T-helper 2 cell treated with Interferon-gamma antibody and Interleukin-4, amounts not matched to agents 100 ng/mL and 5 ng/mL, for 36 hours (primary cell): ENCODE results near the gene CEL. TPM values are rescaled to one million over a fixed set of nuclear protein-coding genes. Genes with fewer than 3 reads are reported as not detected.

ENCODE experiments used
- intact Hi-C: fragments of 100-400 bp; cut with micrococcal nuclease; formaldehyde crosslinking; loops from one replicate; pipeline ENCODE4 v1.15.1; 2023
- total RNA-seq: library from RNA; stranded (reverse); gene quantifications from 2 replicates; pipeline ENCODE4 v1.2.3, GENCODE V29; 2022

The CEL gene
- total RNA-seq, 1 donor from 2014 or later, result 2.5 TPM

DNA sequence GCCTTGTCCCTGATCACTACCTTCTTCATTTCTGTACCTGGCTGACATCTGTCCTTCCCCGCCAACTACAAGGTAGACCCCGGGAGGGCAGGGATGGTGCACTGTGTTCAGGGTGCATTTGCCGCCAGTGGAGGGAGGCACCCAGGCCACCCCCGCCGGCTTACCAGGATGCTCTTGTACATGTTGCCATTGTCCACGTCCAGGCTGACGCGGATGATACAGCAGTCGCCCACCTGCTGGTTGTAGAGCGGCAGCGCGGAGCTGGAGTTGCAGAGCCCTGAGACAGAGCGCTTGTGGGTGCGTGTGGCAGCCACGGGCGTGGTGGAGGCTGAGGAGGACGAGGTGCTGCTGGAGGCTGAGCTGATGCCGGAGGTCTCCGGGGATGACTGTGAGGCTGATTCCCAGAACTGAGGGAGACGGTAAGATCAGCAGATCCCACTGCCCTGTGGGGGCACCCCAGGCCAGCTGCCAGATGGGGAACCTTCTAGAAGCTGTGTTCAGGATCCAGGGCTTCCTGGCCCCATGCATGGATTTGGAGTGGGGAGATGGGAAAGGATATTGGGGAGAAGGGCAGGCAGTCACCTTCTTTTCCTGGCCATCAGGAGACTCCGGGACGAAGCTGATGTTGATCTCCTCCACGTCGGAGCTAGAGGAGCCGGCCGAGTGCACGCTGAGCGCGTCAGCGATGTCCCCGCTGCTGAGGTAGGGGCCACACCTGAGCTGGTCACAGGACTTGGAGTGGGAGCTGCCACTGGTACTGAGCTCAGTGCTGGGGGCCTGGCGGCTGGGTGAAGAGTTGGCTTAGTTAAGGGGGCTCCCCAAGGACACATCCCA, 39.8 kb downstream of the CEL start:
- intact Hi-C loops, result no loop called here

DNA sequence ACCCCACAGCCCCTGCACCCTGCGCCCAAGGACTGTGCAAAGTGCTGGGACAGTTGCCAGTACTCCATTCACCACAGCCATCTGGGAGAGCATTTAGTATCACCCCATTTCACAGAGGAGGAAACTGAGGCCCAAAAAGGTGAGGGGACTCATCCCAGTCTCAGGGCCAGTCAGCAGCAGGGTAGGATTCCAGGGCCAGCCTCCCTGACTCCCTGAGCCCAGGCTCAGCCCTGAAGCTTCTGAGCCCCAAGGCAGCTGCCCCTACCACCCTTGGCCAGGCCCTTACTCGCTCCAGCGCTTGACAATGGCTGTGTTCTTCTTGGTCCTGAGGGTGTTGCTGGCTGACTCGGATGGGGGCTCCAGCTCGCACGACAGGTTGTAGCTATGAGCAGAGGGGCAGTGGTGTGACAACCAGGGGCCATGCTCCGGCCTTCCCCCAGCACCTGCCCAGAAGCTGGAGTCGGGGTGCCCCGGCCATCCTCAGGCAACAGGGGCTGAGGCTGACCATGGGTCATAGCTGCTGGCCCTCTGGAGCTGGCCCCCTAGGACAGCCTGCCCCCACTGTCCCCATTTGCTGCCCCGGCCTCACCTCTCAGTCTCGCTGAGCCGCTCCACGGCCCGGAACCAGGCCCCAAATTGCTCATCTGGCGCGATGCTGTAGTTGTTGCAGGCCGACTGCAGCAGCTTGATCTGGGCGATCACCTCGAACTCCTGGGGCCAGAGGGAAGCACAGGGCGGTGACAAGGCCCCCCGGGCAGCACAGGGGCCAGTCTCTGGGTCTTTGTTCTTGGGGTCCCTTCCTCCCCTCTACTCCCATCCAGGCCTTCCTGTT, 40.6 kb downstream of the CEL start:
- intact Hi-C loops, result loop anchor here (1.0 kb wide), 1 partner anchor 42 kb away; no protein-coding TSS in a partner anchor

DNA sequence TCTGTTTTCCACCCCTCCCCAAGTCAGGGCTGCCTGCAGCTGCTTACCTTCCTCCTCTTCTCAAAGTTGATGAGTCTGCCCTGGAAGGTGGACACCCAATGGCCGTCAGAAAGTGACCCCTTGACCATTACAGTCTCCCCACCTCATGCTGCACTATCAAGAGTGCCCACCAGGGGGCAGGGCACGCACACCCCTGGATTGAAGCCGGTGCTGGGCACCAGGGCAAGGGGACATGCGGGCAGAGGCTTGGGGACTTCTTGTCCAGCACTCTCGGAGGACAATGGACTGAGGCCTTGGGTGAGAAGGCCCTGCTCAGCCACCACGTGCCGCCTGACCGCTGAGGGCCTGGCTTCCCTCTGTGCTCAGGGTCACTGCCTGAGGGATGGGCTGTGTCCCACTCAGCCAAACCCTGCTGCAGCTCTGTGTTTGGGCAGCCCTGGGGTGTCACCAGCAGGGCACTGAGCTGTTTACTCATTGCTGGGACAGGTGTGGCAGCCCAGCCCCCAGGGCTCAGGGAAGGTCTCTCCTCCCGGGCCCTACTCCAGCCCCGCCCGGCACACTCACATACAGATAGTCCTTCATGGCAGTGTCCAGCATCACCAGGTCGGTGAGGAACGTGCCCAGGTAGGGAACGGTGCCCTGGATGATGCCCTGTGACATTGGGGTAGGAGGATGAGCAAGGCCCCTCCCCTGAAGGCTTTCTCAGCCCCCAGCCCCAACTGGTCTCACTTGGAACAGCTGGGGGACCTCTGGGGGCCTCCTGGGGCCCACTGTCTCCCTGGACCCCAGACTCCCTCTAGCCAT, 41.6 kb downstream of the CEL start:
- intact Hi-C loops, result loop anchor here (1.0 kb wide), 1 partner anchor 41 kb away; no protein-coding TSS in a partner anchor

DNA sequence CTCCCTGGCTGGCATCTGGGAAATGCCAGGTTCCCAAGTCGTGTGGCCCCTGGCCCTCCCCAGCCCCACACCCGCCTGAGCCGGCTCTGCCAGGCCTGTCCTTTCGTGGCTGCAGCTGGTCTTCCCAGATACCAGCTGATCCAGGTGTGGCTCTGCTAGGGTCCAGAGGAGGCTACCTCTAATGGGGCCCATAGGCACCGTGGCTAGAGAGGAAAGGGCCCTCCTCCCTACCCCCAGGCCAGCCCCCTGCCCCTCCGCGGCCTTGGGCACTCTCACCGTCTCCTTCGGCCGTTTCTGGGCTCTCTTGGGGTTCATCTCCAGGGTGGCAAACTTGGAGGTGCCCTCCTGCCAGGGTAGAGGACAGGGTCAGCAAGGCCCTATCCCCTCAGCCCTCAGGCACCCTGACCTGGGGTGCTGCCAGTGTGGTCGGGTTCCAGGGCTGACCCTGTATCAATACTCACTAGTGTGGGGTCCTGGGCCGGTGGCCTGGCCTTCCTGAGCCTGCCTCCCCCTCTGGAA, 42.3 kb downstream of the CEL start:
- intact Hi-C loops, result loop anchor here (1.0 kb wide), 1 partner anchor 40 kb away; no protein-coding TSS in a partner anchor

DNA sequence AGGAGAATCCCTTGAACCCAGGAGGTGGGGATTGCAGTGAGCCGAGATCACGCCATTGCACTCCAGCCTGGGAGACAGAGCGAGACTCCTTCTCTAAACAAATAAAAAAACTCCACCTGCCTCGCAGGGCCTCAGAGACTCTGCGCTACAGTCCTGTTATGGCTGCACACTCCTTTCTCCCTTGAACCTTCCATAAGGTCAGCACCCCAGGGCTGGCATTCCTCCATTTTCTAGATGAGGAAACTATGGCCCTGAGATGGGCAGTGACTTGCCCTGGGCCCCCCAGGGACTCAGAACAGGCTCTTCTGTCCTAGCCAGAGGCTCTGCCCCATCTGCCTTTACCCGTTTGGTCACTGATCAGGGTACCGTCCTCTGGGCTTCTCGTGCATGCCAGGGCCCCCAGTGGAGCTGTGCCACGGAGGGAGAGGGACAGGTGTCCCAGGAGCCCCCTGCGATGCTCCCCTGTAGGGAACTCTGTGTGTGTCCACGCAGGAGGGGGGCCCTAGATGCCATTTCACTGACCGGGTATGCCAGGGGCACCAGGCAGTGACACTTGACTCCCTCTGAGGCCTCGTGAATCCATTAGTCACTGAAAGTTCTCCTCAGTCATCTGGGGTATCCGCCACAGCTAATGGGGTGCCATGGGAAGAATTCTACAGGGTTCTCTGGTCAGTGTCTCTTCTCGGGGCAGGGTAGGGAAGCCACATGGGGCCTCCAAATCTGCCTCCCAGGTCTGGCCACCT, 43.1 kb downstream of the CEL start:
- intact Hi-C loops, result no loop called here

DNA sequence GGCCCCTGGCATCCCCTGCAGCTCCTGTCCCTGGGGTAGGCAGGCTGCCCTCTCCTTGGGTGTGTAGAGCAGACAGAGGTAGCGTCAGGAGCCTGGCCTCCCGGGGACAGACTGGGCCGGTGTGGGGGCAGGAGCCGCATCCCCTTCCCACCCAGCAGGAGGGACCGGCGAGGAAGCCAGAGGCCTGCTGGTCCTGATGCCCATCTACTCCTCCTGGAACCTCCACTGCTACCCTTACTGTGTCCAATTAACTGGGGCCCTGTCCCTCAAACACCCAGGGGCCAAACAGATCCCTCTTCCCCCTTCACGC, 43.6 kb downstream of the CEL start:
- intact Hi-C loops, result no loop called here

DNA sequence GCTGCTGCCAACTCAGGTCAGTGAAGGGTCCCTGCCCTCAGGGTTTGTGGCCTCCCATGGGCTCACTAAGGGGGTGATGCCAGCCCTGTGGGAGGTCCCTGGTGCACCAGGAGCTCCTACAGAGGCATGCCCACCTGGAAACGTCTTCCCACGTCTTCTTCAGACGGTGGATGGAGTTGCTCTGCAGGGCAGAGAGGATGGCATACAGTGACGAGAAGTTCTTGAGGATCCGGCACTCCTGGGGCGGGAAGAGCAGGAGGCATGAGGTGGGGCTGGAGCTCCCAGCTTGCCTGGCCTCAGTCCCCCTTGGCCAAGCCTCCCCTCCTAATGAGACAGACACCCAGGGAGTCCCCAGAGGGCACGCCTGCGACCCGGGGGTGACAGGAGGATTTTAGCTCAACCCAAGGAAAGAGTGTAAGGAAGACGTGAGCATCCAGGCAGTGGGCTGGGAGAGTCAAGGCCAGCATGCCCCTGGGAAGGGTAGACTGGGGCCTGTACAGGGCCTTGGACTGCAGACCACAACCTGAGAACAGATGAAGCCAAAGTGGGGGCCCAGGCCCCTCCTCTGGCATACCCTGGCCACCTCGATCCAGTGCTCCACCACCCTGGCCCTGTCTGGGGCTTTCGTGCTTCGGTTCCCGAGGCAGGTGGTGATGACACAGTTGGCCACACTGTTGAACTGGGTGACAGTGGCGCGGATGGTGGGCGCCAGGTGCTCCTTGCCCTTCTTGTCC, 44.9 kb downstream of the CEL start:
- intact Hi-C loops, result no loop called here

DNA sequence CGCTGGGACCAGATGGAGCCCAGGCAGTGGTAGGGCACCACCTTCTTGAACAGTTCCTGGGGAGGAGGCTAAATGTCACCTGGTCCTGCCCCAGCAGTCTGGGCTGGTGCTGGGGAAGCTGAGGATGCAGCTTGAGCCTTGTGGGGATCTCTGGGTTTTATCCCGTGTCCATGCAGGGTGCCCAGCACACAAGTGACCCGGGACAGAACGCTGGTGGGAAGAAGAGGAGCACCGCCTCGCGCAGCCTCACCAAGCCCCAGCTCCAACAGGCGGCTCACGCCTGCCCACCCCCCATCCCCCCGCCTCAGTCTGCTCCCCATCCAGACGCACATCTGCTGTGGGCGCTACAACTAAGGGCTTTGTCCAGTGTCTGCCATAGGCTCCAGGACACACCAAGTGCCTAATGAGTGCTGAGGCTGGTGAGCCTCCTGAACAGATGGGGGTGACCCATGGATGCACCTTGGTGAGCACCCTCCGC, 45.5 kb downstream of the CEL start:
- intact Hi-C loops, result no loop called here

DNA sequence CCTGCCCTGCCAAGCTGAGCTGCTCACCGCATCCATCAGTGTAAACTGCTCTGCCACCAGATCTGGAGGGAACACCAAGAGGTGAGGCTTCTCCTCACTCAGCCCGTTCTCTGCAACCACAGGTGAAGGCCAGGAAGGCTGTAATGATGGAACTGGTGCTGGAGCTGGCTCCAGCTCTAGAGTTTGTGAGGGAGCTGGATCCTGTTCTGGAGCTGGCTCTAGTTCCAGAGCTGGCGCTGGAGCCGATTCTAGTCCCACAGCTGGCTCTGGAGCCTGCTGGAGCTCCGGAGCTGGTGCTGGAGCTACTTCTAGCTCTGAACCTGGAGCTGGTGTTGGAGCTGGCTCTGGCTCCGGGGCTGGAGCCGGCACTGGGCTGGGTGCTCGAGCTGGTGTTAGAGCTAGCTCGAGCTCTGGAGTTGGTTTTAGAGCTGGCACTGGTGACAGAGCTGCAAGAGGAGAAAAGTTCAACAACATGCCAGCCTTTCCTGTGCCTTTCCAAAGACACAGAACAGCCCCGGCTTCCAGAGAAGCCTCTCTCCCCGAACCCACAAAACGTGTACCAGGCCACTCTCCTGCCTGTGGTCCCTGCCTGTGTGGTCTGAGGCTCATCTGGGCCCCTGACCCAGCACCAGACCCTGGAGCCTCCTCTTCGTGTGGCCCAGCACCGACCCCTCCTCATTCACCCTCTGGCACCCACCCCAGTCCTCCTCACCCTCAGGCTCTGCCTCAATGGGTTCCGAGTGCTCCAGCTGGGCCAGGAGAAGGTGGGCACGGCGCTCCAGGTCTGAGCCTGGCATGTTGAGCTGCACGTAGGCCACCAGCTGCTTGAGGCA, 46.4 kb downstream of the CEL start:
- intact Hi-C loops, result no loop called here

DNA sequence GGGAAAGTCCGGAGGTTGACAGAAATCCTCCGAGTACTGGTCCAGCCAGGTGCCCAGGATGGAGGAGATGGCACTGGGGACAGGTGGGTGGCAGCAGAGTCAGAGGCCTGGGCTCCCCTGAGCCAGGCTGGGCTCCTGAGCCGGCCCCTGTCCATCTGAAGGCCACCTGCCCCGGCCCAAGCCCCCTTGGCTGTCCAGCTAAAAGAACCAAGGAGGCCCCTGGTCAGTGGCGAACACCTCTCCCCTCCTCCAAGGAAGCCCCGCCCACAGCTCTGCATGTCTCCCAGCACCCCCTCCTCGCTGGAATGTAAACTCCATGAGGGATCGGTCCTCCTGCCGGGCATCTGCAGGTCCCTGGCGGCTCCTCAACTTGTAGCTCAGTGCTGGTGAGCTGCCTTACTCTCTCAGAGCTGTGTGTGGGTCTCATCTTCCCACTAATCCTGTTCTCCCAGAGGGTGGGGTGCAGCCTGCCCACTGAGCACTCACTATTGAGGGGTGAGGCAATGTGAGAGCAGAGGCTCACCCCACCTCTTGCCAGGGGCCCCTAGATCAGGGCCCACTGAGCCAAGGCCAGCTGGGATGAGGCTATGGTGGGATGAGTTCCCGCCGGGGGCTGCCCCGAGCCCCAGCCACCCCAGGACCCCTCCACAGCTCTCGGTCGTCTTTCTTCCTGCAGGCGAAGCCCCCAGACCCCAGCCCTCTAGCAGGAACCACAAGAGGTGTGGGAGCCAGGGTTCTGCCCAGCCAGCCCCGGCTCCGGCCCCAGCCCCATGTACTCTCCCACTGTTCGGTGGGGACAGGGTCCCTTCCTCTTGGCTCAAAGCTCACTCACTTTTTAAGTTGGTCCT, 47.2 kb downstream of the CEL start:
- intact Hi-C loops, result no loop called here

DNA sequence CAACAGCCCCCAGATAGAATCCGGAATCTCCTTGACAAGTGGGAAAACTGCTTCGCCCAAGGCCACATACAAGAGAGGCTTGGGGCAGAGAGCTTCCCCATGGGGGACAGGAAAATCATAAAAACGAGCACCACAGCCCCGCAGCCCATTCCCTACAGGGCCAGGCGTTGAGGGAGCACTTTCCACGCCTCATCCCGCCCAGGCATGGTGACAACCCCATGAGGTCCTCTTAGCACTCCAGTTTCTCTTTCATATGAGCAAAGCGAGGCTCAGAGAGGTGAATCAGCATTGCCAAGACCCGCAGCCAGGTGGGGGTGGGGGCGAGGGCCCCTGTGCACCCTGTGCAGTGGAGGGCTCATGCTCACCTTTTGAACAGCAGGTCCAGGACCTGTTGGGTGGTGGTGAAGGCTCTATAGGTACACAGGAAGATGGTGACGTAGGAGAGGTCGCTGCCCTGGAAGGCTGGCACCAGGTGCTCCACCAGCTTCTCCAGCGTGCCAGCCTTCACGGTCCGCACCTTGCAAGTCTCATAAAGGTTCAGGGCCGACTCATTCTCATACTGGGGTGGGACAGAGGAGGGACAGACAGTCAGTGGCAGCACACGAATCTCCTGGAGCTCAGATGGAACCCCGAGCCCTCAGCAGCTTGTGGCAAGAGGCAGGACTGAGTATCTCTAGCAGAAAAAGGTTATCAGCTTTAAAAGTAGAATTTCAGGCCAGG, 48.3 kb downstream of the CEL start:
- intact Hi-C loops, result no loop called here

DNA sequence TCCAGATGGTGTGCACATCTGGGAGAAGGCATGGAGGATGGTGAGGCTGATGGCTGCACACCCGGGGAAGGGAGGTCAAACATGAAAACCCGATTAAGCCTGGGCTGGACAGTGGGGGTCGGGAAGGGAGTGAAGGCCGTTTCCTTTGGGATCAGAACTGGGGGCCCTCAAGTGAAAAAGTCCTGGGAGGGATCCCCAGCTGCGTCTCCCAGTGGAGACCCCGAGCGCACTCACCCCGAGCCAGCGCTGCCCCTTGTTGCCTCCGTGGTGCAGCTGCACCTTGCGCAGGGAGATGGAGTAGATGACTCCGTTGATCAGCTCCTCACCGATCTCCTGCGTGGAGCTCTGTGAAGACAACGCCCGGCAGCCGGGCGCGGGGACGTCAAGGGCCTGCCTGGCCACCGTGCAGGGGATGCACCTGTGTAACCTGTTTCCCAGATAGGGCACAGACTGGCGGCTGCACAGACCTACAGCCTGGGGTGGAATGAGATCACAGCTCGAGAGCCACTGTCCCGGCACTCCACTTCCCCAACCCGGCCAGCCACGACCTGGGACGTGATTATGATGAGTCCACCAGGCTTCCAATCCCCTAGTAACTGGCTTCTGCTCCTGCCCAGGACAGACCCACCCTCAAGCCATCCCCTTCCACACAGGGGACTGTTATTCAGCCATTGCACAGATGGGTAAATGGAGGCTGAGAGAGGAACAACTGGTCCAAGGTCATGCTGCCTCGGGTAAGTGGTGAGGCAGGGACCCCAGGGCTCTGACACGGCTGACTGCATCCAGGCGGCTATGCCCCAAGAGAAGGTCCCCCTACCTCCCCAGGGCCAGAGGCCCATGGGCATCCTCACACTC, 50.3 kb downstream of the CEL start:
- intact Hi-C loops, result no loop called here

DNA sequence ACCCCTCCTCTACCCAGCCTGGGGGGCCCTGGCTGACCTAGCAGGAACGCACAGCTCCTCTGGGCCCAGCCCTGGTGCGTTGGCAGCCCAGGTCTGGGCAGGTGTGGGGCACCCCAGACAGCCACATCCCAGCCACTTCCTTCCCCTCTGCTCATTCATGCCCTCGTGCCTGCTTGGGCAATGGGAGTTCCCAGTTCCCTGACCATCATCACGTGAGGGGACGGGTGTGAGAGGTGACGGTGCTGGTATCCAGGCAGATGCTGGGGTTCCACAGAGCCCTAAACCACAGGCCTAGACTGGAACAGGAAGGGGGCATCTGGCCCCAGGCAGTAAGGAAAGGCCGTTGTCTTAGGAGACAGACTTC, 50.9 kb downstream of the CEL start:
- intact Hi-C loops, result no loop called here

DNA sequence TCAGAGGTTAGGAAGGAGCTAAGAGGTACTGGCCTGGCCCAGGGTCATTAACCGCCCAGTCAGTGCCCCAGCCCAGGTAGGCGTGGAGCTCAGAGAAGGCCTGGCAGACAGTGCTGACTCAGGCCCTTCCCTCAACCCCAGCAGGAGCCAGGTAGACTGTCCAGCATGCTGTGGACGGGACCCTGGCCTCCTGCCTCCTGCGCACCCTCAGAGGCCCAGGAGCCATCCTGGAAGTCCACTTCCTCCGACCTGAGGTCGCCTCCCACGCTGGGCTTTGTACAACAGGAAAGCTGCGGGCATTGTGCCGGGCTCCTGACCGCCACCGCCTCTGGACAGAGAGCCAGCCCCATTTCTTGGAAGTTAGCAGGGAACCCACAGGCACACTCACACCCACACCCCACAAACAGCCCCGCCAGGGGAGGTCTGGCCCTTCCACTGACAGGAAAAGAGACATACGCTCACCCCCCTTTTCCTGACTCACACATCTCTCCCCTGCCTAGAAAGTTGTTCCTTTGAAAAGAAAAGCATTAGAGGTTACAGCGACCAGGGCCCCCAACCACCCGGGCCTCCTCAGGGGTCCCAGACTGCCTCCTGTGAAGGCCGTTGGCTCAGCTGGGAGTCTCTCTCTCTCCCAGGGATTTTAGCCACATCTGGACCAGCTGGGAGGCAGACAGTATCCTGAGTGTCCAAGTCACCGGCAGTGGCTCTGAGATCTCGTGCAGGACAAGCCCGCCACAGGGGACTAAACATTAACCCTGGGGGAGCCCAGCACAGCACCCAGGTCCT, 51.6 kb downstream of the CEL start:
- intact Hi-C loops, result no loop called here

DNA sequence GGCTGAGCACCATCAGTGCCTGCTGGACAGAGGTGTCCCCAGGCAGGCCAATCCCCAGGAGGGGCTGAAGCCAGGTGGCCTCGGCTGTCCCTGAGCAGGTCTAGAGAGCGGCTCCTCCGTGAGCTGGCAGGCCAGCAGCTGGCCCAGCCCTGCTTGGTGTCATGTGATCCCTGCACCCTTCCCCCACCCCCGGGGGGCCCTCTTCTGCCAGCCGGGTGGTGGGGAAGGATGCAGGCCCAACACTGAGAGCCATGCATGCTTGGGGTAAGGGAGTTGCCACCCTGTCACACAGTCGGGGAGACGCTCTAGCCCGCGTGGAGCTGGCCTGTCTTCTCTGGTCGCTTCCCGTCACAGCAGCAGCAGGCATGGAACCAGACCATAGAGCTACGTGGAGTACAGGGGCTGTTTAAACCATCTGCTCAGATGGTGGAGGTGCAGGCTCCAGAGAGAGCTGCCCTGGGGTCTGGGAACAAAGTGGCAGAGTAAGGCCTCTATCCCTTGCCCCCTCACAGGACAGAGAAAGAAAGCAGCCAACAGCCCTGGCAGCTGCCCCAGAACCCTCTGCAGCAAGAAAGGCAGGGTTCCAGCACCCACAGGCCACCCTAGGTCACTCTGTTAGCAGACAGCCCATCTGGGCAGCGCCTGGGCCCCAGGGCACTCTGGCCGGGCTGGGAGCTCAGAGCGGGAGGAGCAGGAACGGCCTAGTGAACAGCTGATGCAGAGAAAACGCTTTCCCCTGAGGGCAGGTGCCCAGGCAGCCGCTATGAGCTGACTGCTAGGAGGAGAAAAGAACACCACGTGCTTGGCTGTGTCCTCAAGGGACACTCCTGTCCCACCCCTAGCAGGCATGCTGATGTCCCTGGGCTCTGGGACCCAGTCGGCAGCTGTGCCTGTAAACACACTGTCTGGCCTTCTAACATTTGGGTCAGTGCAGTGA, 52.4 kb downstream of the CEL start:
- intact Hi-C loops, result no loop called here
